Type B pancreatic cell (in vitro differentiated cells): ENCODE results near the gene SLC1A1. TPM values are rescaled to one million over a fixed set of nuclear protein-coding genes. Genes with fewer than 3 reads are reported as not detected.

Experiments used
- DNase-seq: peaks from one replicate; pipeline ENCODE4 v3.0.0; 2021; ENCODE audit warnings: mixed read lengths; ENCODE audit not compliant: unreplicated experiment; ENCODE audit errors: extremely low spot score
- H3K27ac Mint-ChIP-seq: 2 replicates; pipeline ENCODE4 v1.8.0; 2021; ENCODE audit warnings: mild to moderate bottlenecking, mixed read lengths
- H3K27me3 Mint-ChIP-seq: 2 replicates; pipeline ENCODE4 v1.8.0; 2021; ENCODE audit warnings: mixed read lengths
- H3K36me3 Mint-ChIP-seq: 2 replicates; pipeline ENCODE4 v1.8.0; 2021; ENCODE audit warnings: mixed read lengths
- H3K4me1 Mint-ChIP-seq: one replicate; pipeline ENCODE4 v1.8.0; 2021; ENCODE audit warnings: mixed read lengths; ENCODE audit not compliant: unreplicated experiment
- H3K4me3 Mint-ChIP-seq: 2 replicates; pipeline ENCODE4 v1.8.0; 2021; ENCODE audit warnings: mild to moderate bottlenecking, mixed read lengths
- H3K9me3 Mint-ChIP-seq: 2 replicates; pipeline ENCODE4 v1.8.0; 2021; ENCODE audit warnings: mixed read lengths
- CTCF ChIP-seq: fragments of 200-600 bp; sonication (generic); conservative IDR thresholded peaks from 2 replicates; pipeline ENCODE4 v1.5.0; 2021; ENCODE audit warnings: antibody characterized with exemption, mild to moderate bottlenecking
- total RNA-seq: library from RNA; stranded (reverse); gene quantifications from 2 replicates; pipeline ENCODE4 v1.2.1, GENCODE V29; 2021; ENCODE audit warnings: low replicate concordance

Gene SLC1A1
- total RNA-seq, 1 donor from 2014 or later: 6.0 TPM

GRCh38 chr9:4590430-4591122, 100.3 kb downstream of the SLC1A1 start:
- Mint-ChIP-seq H3K27me3 (no peaks in the 10 kb centered on the region), H3K9me3 (no peaks in the 10 kb centered on the region), H3K27ac (no peak overlapping the region), H3K4me1 (peaks cover 4% of the 10 kb centered on the region), H3K36me3 (no peaks in the 10 kb centered on the region), H3K4me3 (no peak overlapping the region)
- no peak for TF ChIP-seq CTCF
- DNase-seq: no peak

- no peaks in the 10 kb centered on the region for H3K36me3 Mint-ChIP-seq
- TF ChIP-seq CTCF: no peak
- peaks cover 4% of the 10 kb centered on the region for H3K4me1 Mint-ChIP-seq
- H3K9me3 Mint-ChIP-seq: no peaks in the 10 kb centered on the region
- H3K27ac Mint-ChIP-seq: no peak overlapping the region
- no peaks in the 10 kb centered on the region for H3K27me3 Mint-ChIP-seq
- no peak overlapping the region for H3K4me3 Mint-ChIP-seq
- no peak for DNase-seq
Observed at GRCh38 chr9:4591123-4591500, 100.8 kb downstream of the SLC1A1 start.

- H3K27ac Mint-ChIP-seq: no peak overlapping the region
Observed at GRCh38 chr9:4592295-4592694, 102.0 kb downstream of the SLC1A1 start.

GRCh38 chr9:4592886-4593285, 102.6 kb downstream of the SLC1A1 start:
- Mint-ChIP-seq H3K27me3 (no peaks in the 10 kb centered on the region), H3K9me3 (no peaks in the 10 kb centered on the region), H3K36me3 (no peaks in the 10 kb centered on the region), H3K27ac (no peak overlapping the region), H3K4me3 (no peak overlapping the region), H3K4me1 (peaks cover 4% of the 10 kb centered on the region)
- no peak for DNase-seq
- no peak for TF ChIP-seq CTCF

More at GRCh38 chr9:4592295-4592694, 102.0 kb downstream of the SLC1A1 start:
- H3K36me3 Mint-ChIP-seq: no peaks in the 10 kb centered on the region
- TF ChIP-seq CTCF: no peak
- no peaks in the 10 kb centered on the region for H3K27me3 Mint-ChIP-seq
- peaks cover 4% of the 10 kb centered on the region for H3K4me1 Mint-ChIP-seq
- no peak for DNase-seq
- H3K4me3 Mint-ChIP-seq: no peak overlapping the region
- no peaks in the 10 kb centered on the region for H3K9me3 Mint-ChIP-seq

GRCh38 chr9:4594545-4594944, 104.3 kb downstream of the SLC1A1 start:
- H3K27ac Mint-ChIP-seq: no peak overlapping the region
- H3K4me1 Mint-ChIP-seq: peaks cover 4% of the 10 kb centered on the region
- no peaks in the 10 kb centered on the region for H3K9me3 Mint-ChIP-seq
- H3K36me3 Mint-ChIP-seq: no peaks in the 10 kb centered on the region
- DNase-seq: no peak
- H3K4me3 Mint-ChIP-seq: no peak overlapping the region
- no peak for TF ChIP-seq CTCF
- H3K27me3 Mint-ChIP-seq: no peaks in the 10 kb centered on the region
